ENCODE results near the gene LACTB. TPM values are rescaled to one million over a fixed set of nuclear protein-coding genes. Genes with fewer than 3 reads are reported as not detected.

Gene LACTB
- total RNA-seq, 6 experiments from 2014 or later = 16.4 to 34.8 (median 21.5) TPM

GRCh38 chr15:63133786-63134185 lies 12.1 kb downstream of the LACTB start:
- ATAC-seq (no peak), DNase-seq (no peak)
- TF ChIP-seq POLR2A (IDR thresholded peaks at IDR 0.05) = no peak
- TF ChIP-seq CTCF (IDR thresholded peaks at IDR 0.05) = no peak
- peaks cover 0 to 14% (median 7%) of the 10 kb centered on the region in 4 donors for H3K36me3 ChIP-seq
- H3K27ac ChIP-seq = no peak overlapping the region
- WGBS (ENCODE audit: insufficient coverage, low coverage, low lambda C conversion rate, missing lambda C conversion rate) = 86% methylated on average over 1 of the region's 1 CpG
- no peaks in the 10 kb centered on the region for H3K27me3 ChIP-seq
- H3K4me1 ChIP-seq = no peaks in the 10 kb centered on the region
- H3K9me3 ChIP-seq = no peaks in the 10 kb centered on the region
- no peak overlapping the region for H3K4me3 ChIP-seq
- intact Hi-C loops (cut with DNase I) = no loop called here

GRCh38 chr15:63134245-63134985 lies 12.8 kb downstream of the LACTB start:
- WGBS (ENCODE audit: insufficient coverage, low coverage, low lambda C conversion rate, missing lambda C conversion rate) = 85% methylated on average over 2 of the region's 2 CpGs

GRCh38 chr15:63135281-63135680 lies 13.6 kb downstream of the LACTB start:
- Histone ChIP-seq H3K27me3 (no peaks in the 10 kb centered on the region), H3K4me3 (no peak overlapping the region), H3K9me3 (no peaks in the 10 kb centered on the region), H3K27ac (peak overlapping the region in 1 of 3 donors; percentile 10), H3K36me3 (peaks cover 0 to 4% (median 2%) of the 10 kb centered on the region in 4 donors), H3K4me1 (no peaks in the 10 kb centered on the region)
- intact Hi-C loops (cut with DNase I) = no loop called here
- WGBS (ENCODE audit: insufficient coverage, low coverage, low lambda C conversion rate, missing lambda C conversion rate) = 98% methylated on average over 5 of the region's 5 CpGs
- no peak for DNase-seq
- TF ChIP-seq POLR2A (IDR thresholded peaks at IDR 0.05) (no peak), CTCF (IDR thresholded peaks at IDR 0.05) (no peak)
- ATAC-seq = peak in 1 of 4 donors; percentile 14

More at GRCh38 chr15:63134245-63134985, 12.8 kb downstream of the LACTB start:
- H3K9me3 ChIP-seq = no peaks in the 10 kb centered on the region
- peaks cover 0 to 12% (median 4%) of the 10 kb centered on the region in 4 donors for H3K36me3 ChIP-seq
- no peak for TF ChIP-seq CTCF (IDR thresholded peaks at IDR 0.05)
- TF ChIP-seq POLR2A (IDR thresholded peaks at IDR 0.05) = no peak
- DNase-seq (no peak), ATAC-seq (peak in 1 of 4 donors; percentile 15)
- H3K27ac ChIP-seq = no peak overlapping the region
- no peaks in the 10 kb centered on the region for H3K4me1 ChIP-seq
- intact Hi-C loops (cut with DNase I) = no loop called here
- no peak overlapping the region for H3K4me3 ChIP-seq
- H3K27me3 ChIP-seq = no peaks in the 10 kb centered on the region

GRCh38 chr15:63135804-63136203 lies 14.1 kb downstream of the LACTB start:
- peak; percentile 26 to 77 (median 70) for ATAC-seq
- no peak for DNase-seq
- intact Hi-C loops (cut with DNase I) = no loop called here
- WGBS (ENCODE audit: insufficient coverage, low coverage, low lambda C conversion rate, missing lambda C conversion rate) = 63% methylated on average over 3 of the region's 3 CpGs
- Histone ChIP-seq H3K4me3 (no peak overlapping the region), H3K9me3 (no peaks in the 10 kb centered on the region), H3K4me1 (no peaks in the 10 kb centered on the region), H3K27me3 (no peaks in the 10 kb centered on the region), H3K36me3 (peaks cover 0 to 4% (median 0%) of the 10 kb centered on the region in 4 donors), H3K27ac (peak overlapping the region in 1 of 3 donors; percentile 10)
- no peak for TF ChIP-seq CTCF (IDR thresholded peaks at IDR 0.05)
- no peak for TF ChIP-seq POLR2A (IDR thresholded peaks at IDR 0.05)
